GM19324 (cell line): ENCODE measurements around the gene SNX18.

Experiments used
- ATAC-seq: cut with Tn5 transposase; IDR thresholded peaks from one replicate; pipeline ENCODE4 v1.9.1; 2021; ENCODE audit warnings: mild to moderate bottlenecking, moderate library complexity; ENCODE audit not compliant: unreplicated experiment, low FRiP score

The SNX18 gene

DNA sequence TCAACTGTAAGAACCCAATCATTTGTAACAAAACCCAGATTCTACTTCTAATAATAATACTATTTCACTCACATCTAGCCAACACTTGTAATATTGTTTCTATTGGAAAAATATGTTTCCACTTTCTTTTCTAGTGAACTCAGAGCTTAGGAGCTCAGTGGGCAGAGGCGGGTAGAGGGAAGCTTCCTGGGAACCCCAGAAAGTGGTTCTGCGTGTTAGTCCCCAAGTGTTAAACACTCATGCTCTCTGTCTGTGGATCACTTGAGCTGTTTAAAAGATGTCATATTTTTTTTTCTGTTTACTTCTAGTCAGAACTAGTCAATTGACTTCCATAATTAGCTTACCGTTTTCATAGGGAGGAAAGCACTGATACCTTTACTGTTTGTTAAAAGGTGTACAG lies 20.6 kb downstream of the SNX18 start:
- no peak for ATAC-seq

DNA sequence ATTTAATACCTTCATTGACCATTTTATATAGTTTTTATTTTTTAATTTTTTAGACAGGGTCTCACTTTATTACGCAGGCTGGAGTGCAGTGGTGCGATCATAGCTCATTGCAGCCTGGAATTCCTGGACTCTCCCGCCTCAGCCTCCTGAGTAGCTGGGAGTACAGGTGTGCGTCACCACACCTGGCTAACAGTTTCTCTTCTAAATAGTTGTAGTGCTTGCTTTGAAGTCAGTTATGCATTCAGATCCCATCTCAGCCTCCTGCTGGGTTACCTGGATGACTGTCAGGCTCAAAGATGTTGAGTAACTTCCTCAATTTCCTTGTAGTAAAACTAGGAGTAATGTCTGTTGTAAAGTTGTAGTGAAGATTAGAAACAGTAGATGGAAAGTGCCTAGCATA lies 21.4 kb downstream of the SNX18 start:
- ATAC-seq = no peak

DNA sequence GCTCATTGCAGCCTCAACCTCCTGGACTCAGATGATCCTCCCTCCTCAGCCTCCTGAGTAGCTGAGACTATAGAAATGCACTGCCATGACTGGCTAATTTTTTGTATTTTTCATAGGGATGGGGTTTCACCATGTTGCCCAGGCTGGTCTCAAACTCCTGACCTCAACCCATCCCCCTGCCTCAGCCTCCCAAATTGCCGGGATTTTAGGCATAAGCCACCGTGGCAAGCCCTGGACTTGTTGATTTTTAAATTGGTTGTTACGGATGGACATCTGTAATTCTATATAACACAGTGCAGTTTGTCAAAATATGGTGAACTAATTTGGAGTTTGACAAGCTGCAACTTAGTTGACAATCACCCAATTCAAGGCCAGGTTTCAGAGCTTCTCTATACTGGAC lies 22.7 kb downstream of the SNX18 start:
- ATAC-seq = no peak

DNA sequence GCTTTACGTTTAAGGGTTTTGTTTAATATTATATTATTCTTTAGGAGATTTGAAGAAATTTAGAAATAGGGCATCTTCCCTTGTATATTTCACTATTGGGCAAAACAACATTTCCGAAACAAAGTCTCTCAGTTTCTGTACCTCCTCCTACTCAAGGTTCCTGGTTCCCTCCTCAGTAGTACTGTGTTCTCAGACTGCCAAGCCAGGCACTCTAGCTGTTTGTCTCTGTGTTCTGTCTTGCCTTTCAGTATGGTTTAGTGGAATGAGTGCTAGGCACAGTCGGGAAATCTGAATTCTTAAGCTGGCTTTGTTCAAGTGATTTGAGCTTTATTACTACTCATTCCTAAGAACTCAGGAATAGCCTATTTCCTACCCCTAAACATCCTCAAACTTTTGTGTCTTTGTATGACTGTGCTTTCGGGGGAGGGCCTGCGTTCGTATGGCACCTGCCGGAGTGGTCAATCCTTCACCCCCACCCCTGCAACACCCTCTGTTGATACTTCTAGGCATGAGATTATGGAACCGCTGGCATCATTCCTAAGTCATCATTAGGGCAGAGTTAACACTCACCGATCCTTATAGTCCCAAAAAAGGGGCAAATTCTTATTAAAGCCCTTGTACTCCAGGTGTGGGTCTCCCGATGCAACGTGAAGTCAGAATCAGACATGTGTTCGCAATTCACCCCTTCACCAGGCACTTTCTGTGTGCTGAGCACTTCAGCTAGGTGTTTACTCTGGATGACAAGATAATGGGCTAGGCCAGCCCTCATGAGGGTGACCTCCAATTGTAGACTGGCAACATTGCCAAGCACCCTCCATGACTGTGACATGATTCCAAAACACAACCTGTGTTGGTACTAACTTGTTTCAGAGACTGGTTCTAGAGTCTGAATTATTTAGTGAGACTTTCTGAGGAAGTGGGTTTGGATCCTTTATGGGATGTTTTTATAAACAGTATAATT lies 24.5 kb downstream of the SNX18 start:
- no peak for ATAC-seq

DNA sequence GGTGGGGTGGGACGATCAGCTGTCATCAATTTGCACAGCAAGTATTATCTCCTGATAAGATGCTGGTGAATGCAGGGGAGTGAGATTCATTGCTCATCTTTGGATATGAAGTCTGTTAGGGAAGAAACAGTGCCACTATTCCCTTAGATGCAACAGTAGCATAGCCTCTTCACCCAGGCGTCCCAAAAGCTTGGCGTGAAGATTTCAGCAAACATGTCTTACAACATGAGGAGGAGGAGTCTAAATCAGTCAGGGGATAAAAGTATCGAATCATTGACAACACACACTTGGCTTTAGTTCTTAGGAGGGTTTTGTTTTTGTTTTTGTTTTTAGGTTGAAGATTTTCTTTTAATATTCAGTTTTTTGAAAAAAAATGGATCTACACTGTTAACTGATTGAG lies 26.5 kb downstream of the SNX18 start:
- no peak for ATAC-seq

DNA sequence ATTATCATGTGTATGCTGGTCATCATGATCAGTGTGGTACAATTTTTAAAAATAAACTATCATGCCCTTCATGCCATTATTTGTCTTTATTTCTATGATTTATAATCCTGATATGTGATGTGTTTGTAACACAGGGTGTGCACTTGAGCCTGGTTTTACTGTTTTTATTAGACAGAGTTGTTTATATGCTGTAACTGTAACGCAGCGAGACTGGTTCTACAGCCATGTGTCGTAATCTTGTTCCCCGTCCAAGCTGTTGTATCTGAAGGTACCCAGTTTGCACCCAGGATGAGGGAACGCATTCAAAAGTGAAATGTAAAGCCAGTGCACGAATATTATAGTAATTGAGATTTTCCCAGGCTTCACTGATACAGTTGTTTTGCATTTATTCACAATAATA lies 28.2 kb downstream of the SNX18 start:
- ATAC-seq = no peak

DNA sequence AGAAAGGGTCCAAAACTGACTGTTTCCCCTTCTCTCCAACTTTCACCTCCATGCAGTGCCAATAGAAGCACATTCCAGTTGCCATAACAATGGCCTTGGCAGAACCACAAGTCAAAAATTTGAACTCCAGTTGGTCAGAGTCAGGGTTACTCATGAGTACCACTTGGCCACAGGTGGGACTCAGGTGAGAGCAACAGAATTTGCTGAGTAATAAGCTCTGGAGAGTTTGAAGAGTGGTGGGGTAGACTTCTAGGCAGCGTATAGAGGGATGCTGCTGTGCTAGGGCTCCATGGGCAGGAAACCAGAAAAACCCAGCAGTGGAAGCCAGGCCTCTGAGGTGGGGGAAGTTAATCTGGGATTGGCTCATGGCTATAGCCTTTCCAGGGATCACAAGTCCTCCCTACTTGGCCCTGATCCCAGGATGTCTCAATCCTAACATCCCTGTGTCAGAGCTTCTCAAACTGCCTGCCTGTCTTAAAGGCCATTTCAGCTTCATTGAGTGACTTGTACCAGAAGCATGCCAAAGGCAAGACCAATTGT lies 30.2 kb downstream of the SNX18 start:
- ATAC-seq = no peak

DNA sequence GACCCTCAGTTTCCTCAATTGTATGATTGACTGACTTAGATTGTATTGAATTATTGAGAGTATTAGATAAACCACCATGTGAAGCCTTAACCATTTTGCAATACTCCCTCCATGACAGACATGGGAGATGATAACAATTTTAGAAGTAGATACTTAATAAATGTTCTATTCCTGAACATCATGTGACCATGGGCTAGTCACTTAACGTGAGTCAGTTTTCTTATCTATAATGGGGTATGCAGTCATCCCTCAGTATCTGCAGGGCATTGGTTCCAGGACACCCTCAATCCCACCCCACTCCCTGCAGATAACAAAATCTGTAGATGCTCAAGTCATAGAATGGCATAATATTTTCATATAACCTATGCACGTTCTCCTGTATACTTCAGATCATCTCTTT lies 31.0 kb downstream of the SNX18 start:
- ATAC-seq = no peak

DNA sequence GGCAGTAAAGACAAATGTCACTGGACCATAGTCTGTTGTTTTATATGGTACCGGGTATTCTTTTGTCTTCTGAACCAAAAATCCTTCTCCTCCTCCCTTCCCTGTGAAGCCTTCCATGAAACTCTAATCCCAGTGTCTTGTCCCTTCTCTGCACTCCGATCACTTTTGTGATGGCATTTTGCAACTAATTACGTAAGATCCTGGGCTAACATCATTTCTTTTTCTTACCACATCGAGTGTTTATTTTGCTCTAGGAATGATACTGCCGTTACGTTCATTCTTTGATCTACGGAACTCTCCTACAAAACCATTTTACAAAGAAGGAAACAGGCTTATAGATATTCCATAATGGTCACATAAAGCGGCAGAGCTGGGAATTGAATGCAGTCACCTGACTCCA lies 33.7 kb downstream of the SNX18 start:
- no peak for ATAC-seq

DNA sequence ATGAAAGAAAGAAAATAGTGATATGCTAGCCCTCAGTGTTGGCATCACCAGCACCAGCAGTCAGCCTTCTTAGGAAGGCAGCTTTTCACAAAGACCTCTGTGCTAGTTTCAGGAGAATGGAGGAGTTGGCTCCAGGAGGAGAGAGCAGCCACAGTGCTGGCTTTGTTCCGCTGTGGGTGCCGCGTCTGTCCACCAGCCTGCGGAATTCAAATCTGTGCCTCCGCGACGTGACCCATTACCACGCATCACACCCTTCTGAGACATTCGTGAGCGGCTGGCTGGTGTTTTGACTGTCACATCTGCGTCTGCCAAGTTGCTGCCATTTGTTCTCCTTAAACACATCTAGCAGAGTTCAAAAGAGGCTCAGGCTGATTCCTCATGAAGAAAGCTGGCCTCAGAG lies 34.4 kb downstream of the SNX18 start:
- no peak for ATAC-seq

DNA sequence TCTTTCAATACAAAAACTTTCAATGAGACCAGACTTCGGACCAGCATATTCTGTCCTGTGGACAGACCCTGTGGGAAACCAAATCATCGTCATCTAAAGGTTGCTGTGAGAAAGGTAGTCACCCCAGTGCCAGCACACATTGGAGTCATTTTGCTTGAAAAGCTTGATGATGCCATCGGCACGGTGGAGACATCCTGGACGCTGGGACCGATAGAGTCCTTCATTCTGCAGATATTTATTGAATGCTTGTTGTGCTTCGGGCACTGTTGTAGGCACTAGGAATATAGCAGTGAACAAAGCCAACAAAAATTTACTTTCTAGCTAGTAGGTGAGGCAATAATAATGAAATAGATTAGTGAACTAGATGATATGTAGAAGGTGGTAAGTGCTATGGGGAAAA lies 34.9 kb downstream of the SNX18 start:
- no peak for ATAC-seq

DNA sequence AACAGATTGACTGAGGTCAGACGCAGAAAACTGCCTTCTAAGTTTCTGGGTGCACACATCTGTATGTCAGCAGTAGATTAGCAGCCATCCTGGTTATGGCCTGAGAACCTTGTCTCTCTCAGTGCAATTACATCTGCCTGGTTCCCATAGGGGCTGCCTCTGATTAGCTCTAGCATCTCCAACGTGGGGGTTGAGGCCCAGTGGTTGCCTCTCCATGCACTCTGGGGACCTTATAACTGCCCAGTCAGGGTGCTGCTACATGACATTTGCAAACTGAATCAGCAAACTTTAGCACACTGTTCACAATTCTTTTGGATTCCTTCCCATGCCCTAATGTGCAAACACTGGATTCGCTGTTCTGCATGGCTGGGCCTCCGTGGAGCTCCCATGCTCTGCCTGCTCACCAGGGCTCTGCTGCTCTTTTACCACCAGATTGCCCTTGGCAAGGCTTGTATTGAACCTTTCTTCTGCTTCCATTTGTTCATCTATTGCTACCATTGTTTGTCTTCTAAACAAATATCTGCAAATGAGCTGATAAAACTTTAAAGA lies 36.2 kb downstream of the SNX18 start:
- ATAC-seq = no peak

DNA sequence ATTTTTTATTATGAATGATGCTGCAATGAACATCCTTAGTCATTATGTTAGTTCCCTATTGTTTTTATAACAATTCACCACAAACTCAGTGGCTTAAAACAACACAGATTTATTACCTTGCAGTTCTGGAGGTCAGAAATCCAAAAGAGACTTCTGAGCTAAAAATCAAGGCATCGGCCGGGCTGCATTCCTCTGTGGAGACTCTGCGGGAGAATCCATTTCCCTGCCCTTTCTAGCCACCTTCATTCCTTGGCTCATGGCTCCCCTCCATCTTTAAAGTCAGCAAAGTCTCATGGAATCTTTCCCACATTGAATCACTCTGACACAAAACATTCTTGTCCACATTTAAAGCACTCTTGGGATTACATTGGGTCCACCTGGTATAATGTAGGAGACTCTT lies 38.6 kb downstream of the SNX18 start:
- no peak for ATAC-seq

DNA sequence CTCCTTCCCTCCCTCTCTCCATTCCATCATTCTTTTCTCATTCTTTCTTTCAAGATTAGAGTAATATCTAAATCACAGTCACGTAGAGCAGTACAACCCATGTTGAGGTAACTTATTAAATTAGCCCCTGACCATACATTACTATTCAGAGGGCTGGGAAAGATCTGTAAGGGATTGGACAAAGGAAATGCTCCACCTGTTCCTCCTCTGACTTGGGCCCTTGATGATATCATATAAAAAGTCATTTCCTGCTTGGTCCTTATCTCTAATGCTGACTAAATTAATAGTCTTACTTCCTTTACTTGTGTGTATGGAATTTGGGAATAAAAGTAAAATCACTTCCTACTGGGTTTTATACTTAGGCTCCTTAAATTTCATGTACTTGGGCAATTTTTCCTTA lies 40.8 kb downstream of the SNX18 start:
- no peak for ATAC-seq

DNA sequence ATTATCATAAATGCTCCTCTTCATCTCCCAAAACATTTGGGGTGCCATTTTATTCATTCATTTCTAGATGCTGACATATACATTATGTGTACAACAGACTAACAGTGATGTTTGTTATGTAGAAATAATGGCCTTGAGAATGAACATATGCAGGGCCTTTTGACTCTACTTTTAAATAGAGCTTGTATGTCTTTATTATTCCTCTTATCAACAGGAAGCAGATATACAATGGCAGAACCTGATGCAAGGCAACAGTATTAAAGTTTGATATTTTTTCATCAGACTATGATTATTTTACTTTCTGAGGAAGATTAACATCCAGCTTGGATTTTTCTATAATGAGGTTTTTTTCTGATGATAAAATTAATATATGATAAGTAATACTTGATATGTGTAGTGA lies 44.1 kb downstream of the SNX18 start:
- no peak for ATAC-seq

DNA sequence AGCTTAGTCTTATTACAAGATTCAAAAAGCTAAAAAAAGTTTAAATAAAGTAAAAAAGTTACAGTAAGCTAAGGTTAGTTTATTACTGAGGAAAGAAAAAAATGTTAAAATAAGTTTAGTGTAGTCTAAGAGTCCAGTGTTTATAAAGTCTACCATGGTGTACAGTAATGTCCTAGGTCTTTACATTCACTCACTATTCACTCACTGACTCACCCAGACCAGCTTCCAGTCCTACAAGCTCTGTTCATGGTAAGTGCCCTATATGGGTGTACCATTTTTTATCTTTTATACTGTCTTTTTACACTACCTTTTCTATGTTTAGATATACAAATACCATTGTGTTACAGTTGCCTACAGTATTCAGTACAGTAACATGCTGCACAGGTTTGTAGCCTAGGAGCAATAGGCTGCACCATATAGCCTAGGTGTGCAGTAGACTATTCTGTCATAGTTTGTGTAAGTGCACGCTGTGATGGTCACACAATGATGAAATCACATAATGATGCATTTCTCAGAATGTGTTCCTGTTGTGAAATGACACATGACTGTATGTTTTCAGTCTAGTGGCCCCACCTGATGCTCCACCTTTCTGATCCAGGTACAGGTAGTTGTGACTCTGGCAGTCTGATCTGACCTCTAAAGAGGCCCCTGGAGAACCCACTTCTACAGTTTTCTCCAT lies 45.7 kb downstream of the SNX18 start:
- no peak for ATAC-seq

DNA sequence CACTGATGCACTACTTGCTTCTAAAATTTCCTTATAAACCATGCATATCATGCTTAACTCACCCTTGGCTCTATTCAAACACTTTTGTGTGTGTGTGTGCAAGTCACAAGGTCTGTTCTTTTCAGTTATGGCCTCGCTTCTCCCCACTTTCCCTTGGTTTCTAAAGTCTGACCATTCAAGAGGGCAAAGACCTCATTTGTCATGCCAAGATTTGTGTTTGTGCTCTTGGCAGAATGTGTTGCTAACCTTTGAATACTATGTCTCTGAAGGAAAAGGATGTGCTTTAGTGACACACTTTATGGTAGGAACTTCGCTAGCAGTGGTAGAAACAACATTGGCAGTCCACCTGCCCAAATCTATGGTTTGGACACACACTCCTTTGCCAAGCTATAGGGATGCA lies 50.4 kb downstream of the SNX18 start:
- ATAC-seq = no peak

DNA sequence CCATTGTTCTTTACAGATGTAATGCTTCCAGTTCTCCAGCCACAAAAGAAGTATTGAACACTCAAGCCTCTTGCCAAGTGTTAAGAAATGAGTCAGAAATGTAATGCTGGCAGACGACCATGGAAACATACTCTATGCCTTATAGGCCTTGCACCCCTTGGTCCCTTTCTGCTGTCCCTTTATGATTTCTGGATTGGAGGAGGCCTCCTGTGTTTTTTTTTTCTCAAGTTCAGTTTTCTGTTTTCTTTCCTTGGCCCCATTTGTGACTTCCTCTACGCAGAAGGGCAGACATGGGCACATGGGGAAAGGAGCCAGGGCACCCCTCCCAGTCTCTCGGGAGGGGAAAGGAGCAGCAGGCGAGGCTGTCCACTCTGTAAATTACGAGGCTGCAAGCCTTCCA lies 53.4 kb downstream of the SNX18 start:
- no peak for ATAC-seq

DNA sequence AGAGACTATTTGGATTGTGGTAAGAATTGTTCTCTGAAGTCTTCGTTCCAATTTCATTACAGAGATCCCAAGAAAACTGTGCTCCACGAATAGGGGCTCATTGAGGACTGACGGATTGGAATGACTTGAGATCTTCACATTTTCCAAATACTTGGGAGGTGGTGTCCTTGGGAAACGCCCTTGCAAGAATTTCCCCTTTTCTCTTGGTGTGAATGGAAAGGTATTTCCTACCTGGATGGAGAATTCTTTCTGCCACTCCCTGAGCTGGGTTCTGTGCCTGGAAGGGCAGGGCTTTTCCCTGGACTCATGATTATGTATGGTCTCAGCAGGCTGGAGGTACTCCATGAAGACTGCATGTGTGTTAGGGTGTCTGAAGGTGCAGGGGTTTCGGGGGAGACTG lies 53.9 kb downstream of the SNX18 start:
- ATAC-seq = no peak

DNA sequence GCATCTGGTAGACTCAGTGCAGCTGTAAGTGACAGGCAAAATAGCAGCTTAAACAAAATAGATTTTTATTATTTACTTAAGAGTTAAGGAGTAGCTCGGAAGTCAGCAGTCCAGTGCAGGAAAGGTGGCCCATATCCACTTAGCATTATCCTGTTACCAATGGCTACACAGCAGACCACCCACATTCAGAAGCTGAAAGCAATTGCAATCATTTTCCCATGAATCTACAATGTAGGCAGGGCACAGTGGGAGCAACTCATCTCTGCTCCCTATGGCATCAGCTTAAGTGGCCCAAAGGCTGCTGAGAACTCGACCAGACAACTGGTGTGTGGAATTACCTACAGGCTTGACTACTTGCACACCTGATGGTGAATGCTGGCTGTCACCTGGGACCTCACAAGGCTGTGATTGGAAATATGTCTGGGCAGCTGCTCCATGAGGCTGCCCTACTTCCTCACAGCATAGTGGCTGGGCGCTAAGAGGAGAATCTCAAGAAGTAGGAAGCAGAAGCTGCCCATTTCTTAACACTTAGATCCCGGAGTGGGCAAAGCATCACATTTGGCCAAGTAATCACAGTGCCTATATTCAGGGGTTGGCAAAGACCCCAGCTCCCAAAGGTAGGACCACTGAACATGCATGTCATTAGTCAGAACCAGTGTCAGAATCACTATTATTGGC lies 56.4 kb downstream of the SNX18 start:
- no peak for ATAC-seq

DNA sequence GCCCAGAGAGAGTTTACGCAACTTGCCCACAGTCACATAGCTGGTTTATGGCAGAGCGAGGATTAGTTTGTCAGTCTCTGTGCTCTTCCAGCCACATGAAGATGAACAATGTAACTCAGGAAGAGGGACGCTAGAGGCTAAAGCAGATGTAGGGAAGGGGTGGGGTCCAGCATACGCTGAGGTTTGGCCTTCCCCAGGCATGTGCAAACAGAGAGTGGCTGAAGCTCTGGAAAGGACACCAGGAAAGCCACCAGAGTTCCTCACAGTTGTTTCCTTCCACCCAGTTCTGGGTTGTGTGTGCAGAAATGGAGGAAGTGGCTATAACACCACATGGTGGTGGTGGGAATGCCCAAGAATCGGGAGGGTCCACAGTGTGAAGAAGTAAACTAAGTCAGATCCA lies 60.0 kb downstream of the SNX18 start:
- ATAC-seq = no peak
